Measurements from ENCODE around the gene CDH6. TPM values are rescaled to one million over a fixed set of nuclear protein-coding genes. Genes with fewer than 3 reads are reported as not detected.

CDH6 gene
- total and polyA plus RNA-seq, 10 of the 15 experiments (the other 5 are each of a cell fraction or from before 2014, with no cell fraction given), result 0.01 TPM; not detected in 9

- TF ChIP-seq RELB (IDR thresholded peaks at IDR 0.05; ENCODE audit: low read depth) (no peak), EZH2 (IDR thresholded peaks at IDR 0.05; ENCODE audit: borderline replicate concordance, control insufficient read depth, low read depth, low read length) (no peak), BCL3 (IDR thresholded peaks at IDR 0.05; ENCODE audit: borderline replicate concordance, insufficient read depth, low read depth, low read length, poor library complexity, severe bottlenecking) (no peak), MTA2 (IDR thresholded peaks at IDR 0.05; ENCODE audit: low read depth) (no peak), CREB1 (IDR thresholded peaks at IDR 0.05; ENCODE audit: low read depth) (no peak), RAD51 (IDR thresholded peaks at IDR 0.05) (no peak), IKZF2 (IDR thresholded peaks at IDR 0.05) (no peak)
These were observed 75.8 kb downstream of the CDH6 start (continued) for GRCh38 chr5:31269259-31269658.

GRCh38 chr5:31270396-31270795 is 76.9 kb downstream of the CDH6 start:
- ChIA-PET CTCF (interaction anchor here (0.6 to 3.4 kb wide), 25 partner anchors 8 to 1230 kb away, joined by 3 to 23 read pairs (median 4); no protein-coding TSS in a partner anchor), POLR2A (no interaction called here), SMC1A (ENCODE audit: uncharacterized antibody, unreplicated experiment) (interaction anchor here (0.7 to 2.3 kb wide), 10 partner anchors 11 to 1230 kb away, joined by 3 to 8 read pairs (median 4); no protein-coding TSS in a partner anchor), RAD21 (ENCODE audit: unreplicated experiment) (interaction anchor here (0.6 to 2.0 kb wide), 3 partner anchors 38 to 1230 kb away, joined by 3 to 5 read pairs (median 4); no protein-coding TSS in a partner anchor)
- no peaks in the 10 kb centered on the region for H3K27me3 ChIP-seq (replicated peaks in 1 of 2; ENCODE audit: control insufficient read depth in 2 of 2, insufficient read depth in 2 of 2, low read length in 1 of 2)
- H3K4me2 ChIP-seq (ENCODE audit: control insufficient read depth, insufficient read depth), result no peak overlapping the region
- H3K9ac ChIP-seq (ENCODE audit: control insufficient read depth, insufficient read depth, low read length), result no peak overlapping the region
- intact Hi-C loops (cut with micrococcal nuclease; ENCODE audit: unreplicated experiment), result no loop called here
- DNase-seq (ENCODE audit: low read depth, low spot score), result no peak
- H3K4me1 ChIP-seq (ENCODE audit: control insufficient read depth, insufficient read depth, low read length), result peaks cover 3% of the 10 kb centered on the region; the same call in 1 of the 2 replicates
- in situ Hi-C loops (cut with MboI), result no loop called here
- H3K79me2 ChIP-seq (ENCODE audit: control insufficient read depth, insufficient read depth, low read length), result no peaks in the 10 kb centered on the region
- no peak overlapping the region for H2AFZ ChIP-seq (ENCODE audit: control insufficient read depth, low read depth, low read length)
- ATAC-seq, result no peak
- WGBS (ENCODE audit: insufficient coverage, insufficient replicate concordance, low lambda C conversion rate, missing lambda C conversion rate), result 45% methylated on average over 5 of the region's 5 CpGs
- no peaks in the 10 kb centered on the region for H3K36me3 ChIP-seq (ENCODE audit: control insufficient read depth in 2 of 2, insufficient read depth in 2 of 2, low read length in 1 of 2)
- H3K9me3 ChIP-seq (replicated peaks; ENCODE audit: control insufficient read depth, insufficient read depth, low read length), result no peaks in the 10 kb centered on the region
- no peak overlapping the region for H3K27ac ChIP-seq (ENCODE audit: control insufficient read depth, insufficient read depth)
- no TSS peak for BruUV-seq (replicated peaks)
- no peak for FAIRE-seq
- H3K4me3 ChIP-seq, result no peak overlapping the region
- H4K20me1 ChIP-seq (ENCODE audit: control insufficient read depth, insufficient read depth), result no peaks in the 10 kb centered on the region
- no peak for TF ChIP-seq BACH1 (IDR thresholded peaks at IDR 0.05; ENCODE audit: borderline replicate concordance)
- TF ChIP-seq CBFB (IDR thresholded peaks at IDR 0.05; ENCODE audit: low read depth), result no peak
- no peak for TF ChIP-seq BCLAF1 (IDR thresholded peaks at IDR 0.05)
- no peak for TF ChIP-seq SPI1 (IDR thresholded peaks at IDR 0.05; ENCODE audit: borderline replicate concordance, insufficient read depth, low read depth, low read length)
- no peak for TF ChIP-seq NFYB (IDR thresholded peaks at IDR 0.05; ENCODE audit: insufficient read depth, low read depth, low read length)
- TF ChIP-seq CTCF (IDR thresholded peaks at IDR 0.05 in 2 of 3, conservative IDR thresholded peaks at IDR 0.05 in 1 of 3; ENCODE audit: control insufficient read depth in 2 of 3, extremely low read depth in 1 of 3, insufficient read depth in 1 of 3, low read depth in 3 of 3, low read length in 3 of 3), result peak; percentile 33 to 42 (median 41); a peak in 4 of 6 replicates
- TF ChIP-seq NRF1 (conservative IDR thresholded peaks at IDR 0.05; ENCODE audit: low read depth, low read length), result no peak
